CD4-positive, CD25-positive, alpha-beta regulatory T cell (primary cell): Measurements from ENCODE around the gene HRNR. TPM values are rescaled to one million over a fixed set of nuclear protein-coding genes. Genes with fewer than 3 reads are reported as not detected.
"Not testable (repeated sequence)": the region's sequence is repeated elsewhere in the genome, so short reads cannot be mapped to it uniquely, and the experiment has no call there.

Experiments
- ATAC-seq, 2 donors: fragments of 150-1000 bp; cut with Tn5 transposase; one replicate each; pipeline ENCODE4 v1.10.0; 2021; ENCODE audit warnings: low read depth in 2 of 2, moderate number of reproducible peaks in 2 of 2, moderate library complexity in 1 of 2
- DNase-seq, 3 donors: peaks; one replicate each; pipeline versions ENCODE4 v3.0.0 to v3.0.0-alpha.2; 2012 to 2022; ENCODE audit warnings: mixed read lengths in 1 of 3
- H3K27ac ChIP-seq: one replicate; pipeline ENCODE4 v1.7.0; 2013; ENCODE audit warnings: mild to moderate bottlenecking, low read length; ENCODE audit not compliant: insufficient read depth, poor library complexity, severe bottlenecking
- H3K27me3 ChIP-seq: one replicate; pipeline ENCODE4 v1.7.0; 2013; ENCODE audit warnings: low read length; ENCODE audit not compliant: control insufficient read depth, insufficient read depth
- H3K36me3 ChIP-seq: one replicate; pipeline ENCODE4 v1.7.0; 2013; ENCODE audit warnings: mild to moderate bottlenecking, low read length, moderate library complexity; ENCODE audit not compliant: control insufficient read depth, insufficient read depth
- H3K4me1 ChIP-seq: 2 replicates; pipeline ENCODE4 v1.7.0; 2013; ENCODE audit warnings: mild to moderate bottlenecking, low read length; ENCODE audit not compliant: insufficient read depth, control insufficient read depth, poor library complexity, severe bottlenecking
- H3K4me3 ChIP-seq: one replicate; pipeline ENCODE4 v1.7.0; 2013; ENCODE audit warnings: low read depth, mild to moderate bottlenecking, low read length, moderate library complexity
- H3K9me3 ChIP-seq, 2 experiments: 1 replicate in 1 of 2; 2 replicates in 1 of 2; pipeline ENCODE4 v1.7.0; 2013; ENCODE audit warnings: low read length in 2 of 2, mild to moderate bottlenecking in 1 of 2, moderate library complexity in 1 of 2; ENCODE audit not compliant: control insufficient read depth in 2 of 2
- H3K27ac Mint-ChIP-seq, 3 donors: one replicate each; pipeline ENCODE4 v1.8.0; 2020 to 2022; ENCODE audit warnings: mild to moderate bottlenecking in 3 of 3, mixed read lengths in 3 of 3, moderate library complexity in 2 of 3
- H3K27me3 Mint-ChIP-seq: one replicate; pipeline ENCODE4 v1.8.0; 2022; ENCODE audit warnings: mild to moderate bottlenecking, mixed read lengths
- H3K36me3 Mint-ChIP-seq: one replicate; pipeline ENCODE4 v1.8.0; 2020; ENCODE audit warnings: mixed read lengths
- H3K4me1 Mint-ChIP-seq, 4 donors: one replicate each; pipeline ENCODE4 v1.8.0; 2020 to 2022; ENCODE audit warnings: mixed read lengths in 4 of 4, mild to moderate bottlenecking in 1 of 4
- H3K4me3 Mint-ChIP-seq, 4 donors: one replicate each; pipeline ENCODE4 v1.8.0; 2020 to 2022; ENCODE audit warnings: mild to moderate bottlenecking in 4 of 4, mixed read lengths in 4 of 4, moderate library complexity in 3 of 4
- H3K9me3 Mint-ChIP-seq, 7 donors: one replicate each; pipeline ENCODE4 v1.8.0; 2020 to 2022; ENCODE audit warnings: mixed read lengths in 7 of 7, mild to moderate bottlenecking in 3 of 7, moderate library complexity in 2 of 7
- polyA plus RNA-seq, 4 donors: library from polyadenylated mRNA; unstranded; fragments of 300-500 nt; fragmentation: Illumina TruSeq; gene quantifications; one replicate each; pipeline ENCODE4 v1.2.3, GENCODE V29; 2021
- total RNA-seq: library from RNA; stranded (reverse); gene quantifications from one replicate; pipeline ENCODE4 v1.2.3, GENCODE V29; 2022

The HRNR gene
- not detected for total RNA-seq
- not detected for polyA plus RNA-seq

GRCh38 chr1:152224093-152224492 lies at the start of gene HRNR:
HRNR (minus strand) TSS chr1:152224193; CDS start chr1:152223253, 940 bp downstream.
- H3K27me3 Mint-ChIP-seq: peaks cover 7% of the 10 kb centered on the region
- Histone ChIP-seq H3K36me3 (no peaks in the 10 kb centered on the region), H3K4me3 (no peak within 1 kb of the TSS), H3K4me1 (no peaks in the 10 kb centered on the region), H3K27me3 (peaks cover 26% of the 10 kb centered on the region), H3K27ac (no peak within 1 kb of the TSS), H3K9me3 (no peaks in the 10 kb centered on the region)
- no peaks in the 10 kb centered on the region for H3K4me1 Mint-ChIP-seq
- ATAC-seq: no peak
- DNase-seq: no peak
- H3K27ac Mint-ChIP-seq: no peak within 1 kb of the TSS
- peaks cover 0 to 3% (median 0%) of the 10 kb centered on the region in 7 donors for H3K9me3 Mint-ChIP-seq
- H3K4me3 Mint-ChIP-seq: no peak within 1 kb of the TSS
- H3K36me3 Mint-ChIP-seq: no peaks in the 10 kb centered on the region

DNA sequence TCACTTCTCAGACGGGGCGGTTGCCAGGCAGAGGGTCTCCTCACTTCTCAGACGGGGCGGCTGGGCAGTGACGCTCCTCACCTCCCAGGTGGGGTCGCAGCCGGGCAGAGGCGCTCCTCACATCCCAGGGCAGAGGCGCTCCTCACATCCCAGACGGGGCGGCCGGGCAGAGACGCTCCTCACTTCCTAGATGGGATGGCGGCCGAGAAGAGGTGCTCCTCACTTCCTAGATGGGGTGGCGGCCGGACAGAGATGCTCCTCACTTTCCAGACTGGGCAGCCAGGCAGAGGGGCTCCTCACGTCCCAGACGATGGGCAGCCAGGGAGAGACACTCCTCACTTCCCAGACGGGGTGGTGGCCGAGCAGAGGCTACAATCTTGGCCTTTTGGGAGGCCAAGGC lies 32.4 kb upstream of the HRNR start:
- H3K4me1 ChIP-seq, H3K4me3 Mint-ChIP-seq, H3K36me3 ChIP-seq, H3K27ac ChIP-seq, H3K4me3 ChIP-seq, H3K9me3 ChIP-seq, H3K27me3 Mint-ChIP-seq, H3K4me1 Mint-ChIP-seq, DNase-seq, H3K9me3 Mint-ChIP-seq, H3K27me3 ChIP-seq, ATAC-seq, H3K27ac Mint-ChIP-seq, H3K36me3 Mint-ChIP-seq: not testable (repeated sequence)

DNA sequence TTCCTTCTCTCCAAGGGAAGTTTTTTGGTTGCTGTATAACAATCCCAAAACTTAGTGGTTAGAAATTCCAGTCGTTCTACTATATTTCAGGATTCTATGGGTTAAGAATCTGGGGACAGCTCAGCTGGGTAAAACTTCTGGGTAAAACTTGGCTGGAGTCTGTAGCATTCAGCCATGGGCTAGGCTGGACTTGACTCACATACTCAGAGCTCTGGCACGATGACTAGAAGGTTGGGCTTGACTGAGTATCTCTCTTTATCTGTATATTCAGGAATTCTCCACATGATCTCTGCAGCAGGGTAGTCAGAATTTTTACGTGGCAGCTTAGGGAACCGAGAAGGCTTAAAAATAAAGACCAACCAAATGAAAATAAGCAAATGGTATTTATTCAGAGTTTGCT lies 28.2 kb upstream of the HRNR start:
- H3K4me3 Mint-ChIP-seq: no peak overlapping the region
- Histone ChIP-seq H3K27me3 (peaks cover 11% of the 10 kb centered on the region), H3K4me3 (no peak overlapping the region), H3K4me1 (no peaks in the 10 kb centered on the region), H3K9me3 (no peaks in the 10 kb centered on the region), H3K36me3 (no peaks in the 10 kb centered on the region), H3K27ac (no peak overlapping the region)
- H3K27ac Mint-ChIP-seq: no peak overlapping the region
- H3K9me3 Mint-ChIP-seq: peaks cover 0 to 2% (median 0%) of the 10 kb centered on the region in 7 donors
- no peaks in the 10 kb centered on the region for H3K4me1 Mint-ChIP-seq
- DNase-seq (no peak), ATAC-seq (no peak)
- peaks cover 24% of the 10 kb centered on the region for H3K27me3 Mint-ChIP-seq
- H3K36me3 Mint-ChIP-seq: no peaks in the 10 kb centered on the region

DNA sequence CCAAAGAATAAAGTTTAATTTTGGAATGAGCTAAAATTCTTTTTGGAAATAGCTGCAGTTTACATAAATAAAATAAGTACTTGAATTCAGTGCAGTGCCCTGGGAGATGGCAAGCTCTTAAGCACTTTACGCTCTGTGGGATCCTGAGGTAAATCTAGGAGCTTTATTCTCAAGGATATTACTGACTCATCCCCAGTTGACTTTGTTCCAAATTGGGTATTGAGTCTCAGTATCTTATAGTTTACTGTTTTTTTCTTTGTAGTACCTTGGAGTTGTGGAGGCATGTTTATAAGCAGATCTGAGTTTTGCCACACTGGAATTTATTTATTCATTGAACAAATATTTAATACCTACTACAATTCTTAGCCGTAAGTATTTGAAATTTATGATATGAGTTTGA lies 27.4 kb upstream of the HRNR start:
- Histone ChIP-seq H3K36me3 (no peaks in the 10 kb centered on the region), H3K4me1 (no peaks in the 10 kb centered on the region), H3K9me3 (no peaks in the 10 kb centered on the region), H3K4me3 (no peak overlapping the region), H3K27me3 (peaks cover 14% of the 10 kb centered on the region), H3K27ac (no peak overlapping the region)
- no peak for DNase-seq
- Mint-ChIP-seq H3K4me1 (no peaks in the 10 kb centered on the region), H3K27ac (no peak overlapping the region), H3K9me3 (no peaks in the 10 kb centered on the region), H3K4me3 (no peak overlapping the region), H3K27me3 (peaks cover 26% of the 10 kb centered on the region), H3K36me3 (no peaks in the 10 kb centered on the region)
- no peak for ATAC-seq

DNA sequence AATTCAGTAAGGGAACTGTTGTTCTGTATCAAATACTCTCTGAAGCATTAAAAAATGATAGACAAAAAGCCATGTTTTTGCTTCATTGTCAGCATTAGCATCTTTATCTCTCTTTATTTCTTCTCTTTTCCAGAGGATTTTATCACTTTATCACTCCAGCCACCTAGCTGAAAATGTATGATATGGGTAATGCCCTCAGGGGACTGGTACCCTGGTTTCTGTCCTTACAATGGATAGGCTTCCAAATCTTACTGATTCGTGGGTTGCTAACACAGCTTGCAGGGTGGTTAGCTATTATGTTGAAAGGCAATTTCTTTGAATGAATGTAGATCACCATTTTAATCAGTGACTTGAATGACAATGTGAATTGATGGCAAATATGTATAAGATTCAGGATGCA lies 23.3 kb upstream of the HRNR start:
- Histone ChIP-seq H3K9me3 (no peaks in the 10 kb centered on the region), H3K4me1 (no peaks in the 10 kb centered on the region), H3K27ac (no peak overlapping the region), H3K4me3 (no peak overlapping the region), H3K27me3 (peaks cover 14% of the 10 kb centered on the region), H3K36me3 (no peaks in the 10 kb centered on the region)
- no peak for DNase-seq
- Mint-ChIP-seq H3K27me3 (peaks cover 43% of the 10 kb centered on the region), H3K4me1 (no peaks in the 10 kb centered on the region), H3K9me3 (peaks cover 0 to 8% (median 0%) of the 10 kb centered on the region in 7 donors), H3K4me3 (no peak overlapping the region), H3K36me3 (no peaks in the 10 kb centered on the region), H3K27ac (no peak overlapping the region)
- no peak for ATAC-seq

DNA sequence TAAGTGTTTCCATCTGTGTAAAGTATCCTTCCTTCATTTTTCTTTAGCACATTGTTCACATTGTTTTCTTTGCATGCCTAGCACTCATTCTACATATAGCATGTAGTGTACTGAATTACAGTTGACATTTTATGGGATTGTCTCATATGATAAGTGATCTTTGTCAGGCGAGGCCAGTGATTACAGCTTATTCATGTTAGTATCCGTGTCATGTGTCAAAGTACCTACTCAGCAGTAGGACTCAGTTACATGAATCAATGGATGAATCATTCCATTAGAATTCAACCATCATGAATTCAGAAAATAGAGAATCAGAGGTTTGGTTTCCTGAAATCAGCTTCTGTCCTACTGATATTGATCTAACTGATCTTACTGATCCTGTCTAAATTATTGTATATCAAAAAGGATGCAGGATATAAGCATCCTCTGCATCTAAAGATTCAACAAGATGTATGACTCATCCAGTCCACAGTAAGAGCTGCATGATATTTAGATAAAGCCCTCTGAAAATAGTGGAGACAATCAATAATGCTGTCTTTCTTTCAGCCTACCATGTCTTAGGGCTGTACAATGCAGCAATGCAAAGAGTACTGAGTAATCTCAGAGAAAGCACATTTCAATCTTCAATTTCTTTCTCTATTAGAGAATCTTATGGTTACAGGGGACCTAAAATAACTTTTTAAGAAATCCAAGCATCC lies 20.7 kb upstream of the HRNR start:
- Histone ChIP-seq H3K4me3 (no peak overlapping the region), H3K27ac (no peak overlapping the region), H3K27me3 (peaks cover 17% of the 10 kb centered on the region), H3K4me1 (no peaks in the 10 kb centered on the region), H3K36me3 (no peaks in the 10 kb centered on the region), H3K9me3 (no peaks in the 10 kb centered on the region)
- DNase-seq (no peak), ATAC-seq (no peak)
- peaks cover 0 to 8% (median 0%) of the 10 kb centered on the region in 7 donors for H3K9me3 Mint-ChIP-seq
- H3K36me3 Mint-ChIP-seq: no peaks in the 10 kb centered on the region
- H3K4me3 Mint-ChIP-seq: no peak overlapping the region
- peaks cover 54% of the 10 kb centered on the region for H3K27me3 Mint-ChIP-seq
- no peak overlapping the region for H3K27ac Mint-ChIP-seq
- no peaks in the 10 kb centered on the region for H3K4me1 Mint-ChIP-seq

DNA sequence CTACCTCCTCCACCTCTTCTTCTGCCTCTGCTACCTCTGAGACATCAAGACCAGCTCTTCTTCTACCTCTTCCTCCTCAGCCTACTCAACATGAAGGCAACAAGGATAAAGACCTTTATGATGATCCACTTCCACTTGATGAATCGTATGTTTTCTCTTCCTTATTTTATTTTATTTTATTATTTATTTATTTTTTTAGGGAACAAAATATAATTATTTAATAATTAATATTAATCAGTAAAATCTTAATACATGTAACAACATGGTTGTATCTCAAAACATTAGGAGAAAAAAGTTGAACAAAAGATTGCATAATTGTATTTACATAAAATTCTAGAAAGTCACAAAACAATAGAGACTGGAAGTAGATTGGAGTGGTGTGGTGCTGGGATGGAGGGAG lies 13.1 kb upstream of the HRNR start:
- Histone ChIP-seq H3K27me3 (peaks cover 11% of the 10 kb centered on the region), H3K27ac (no peak overlapping the region), H3K36me3 (no peaks in the 10 kb centered on the region), H3K9me3 (no peaks in the 10 kb centered on the region), H3K4me1 (no peaks in the 10 kb centered on the region), H3K4me3 (no peak overlapping the region)
- Mint-ChIP-seq H3K4me1 (no peaks in the 10 kb centered on the region), H3K27ac (no peak overlapping the region), H3K9me3 (peaks cover 0 to 5% (median 0%) of the 10 kb centered on the region in 7 donors), H3K4me3 (no peak overlapping the region), H3K27me3 (peaks cover 46% of the 10 kb centered on the region), H3K36me3 (no peaks in the 10 kb centered on the region)
- ATAC-seq (no peak), DNase-seq (no peak)

- no peak overlapping the region for H3K27ac Mint-ChIP-seq
- Histone ChIP-seq H3K27ac (no peak overlapping the region), H3K27me3 (peaks cover 22% of the 10 kb centered on the region), H3K4me1 (no peaks in the 10 kb centered on the region), H3K36me3 (no peaks in the 10 kb centered on the region), H3K4me3 (no peak overlapping the region), H3K9me3 (no peaks in the 10 kb centered on the region)
- no peaks in the 10 kb centered on the region for H3K4me1 Mint-ChIP-seq
- H3K36me3 Mint-ChIP-seq: no peaks in the 10 kb centered on the region
- no peak for DNase-seq
- ATAC-seq: no peak
- peaks cover 0 to 3% (median 0%) of the 10 kb centered on the region in 7 donors for H3K9me3 Mint-ChIP-seq
- H3K4me3 Mint-ChIP-seq: no peak overlapping the region
- peaks cover 18% of the 10 kb centered on the region for H3K27me3 Mint-ChIP-seq
Measured at GRCh38 chr1:152228831-152229230, 4.8 kb upstream of the HRNR start.
